Mesenchymal stem cell (in vitro differentiated cells and primary cell): Measurements from ENCODE around the gene ZNF658. TPM values are rescaled to one million over a fixed set of nuclear protein-coding genes. Genes with fewer than 3 reads are reported as not detected.
"Not testable (repeated sequence)": the region's sequence is repeated elsewhere in the genome, so short reads cannot be mapped to it uniquely, and the experiment has no call there.

Source experiments
- DNase-seq: peaks from one replicate; pipeline ENCODE4 v3.0.0-alpha.2; 2013
- H2AFZ ChIP-seq: one replicate; pipeline ENCODE4 v1.6.1; 2013; ENCODE audit warnings: low read depth, mild to moderate bottlenecking, control low read depth, inconsistent platforms, low read length, moderate library complexity
- H2AK5ac ChIP-seq: 2 replicates; pipeline ENCODE4 v1.6.1; 2013; ENCODE audit warnings: low read length, moderate library complexity, mild to moderate bottlenecking, inconsistent platforms; ENCODE audit not compliant: severe bottlenecking
- H2BK120ac ChIP-seq: one replicate; pipeline ENCODE4 v1.6.1; 2013; ENCODE audit warnings: low read depth, mild to moderate bottlenecking, inconsistent platforms, low read length, moderate library complexity
- H2BK12ac ChIP-seq, 2 experiments: one replicate each; pipeline ENCODE4 v1.6.1; 2013; ENCODE audit warnings: inconsistent platforms in 2 of 2, low read length in 2 of 2, mild to moderate bottlenecking in 2 of 2, moderate library complexity in 2 of 2, control low read depth in 1 of 2
- H2BK15ac ChIP-seq: one replicate; pipeline ENCODE4 v1.6.1; 2013; ENCODE audit warnings: mild to moderate bottlenecking, low read depth, inconsistent platforms; ENCODE audit not compliant: poor library complexity, severe bottlenecking
- H2BK5ac ChIP-seq: 2 replicates; pipeline ENCODE4 v1.6.1; 2013; ENCODE audit warnings: low read depth, mild to moderate bottlenecking, low read length, control low read depth, inconsistent platforms; ENCODE audit not compliant: poor library complexity, severe bottlenecking
- H3K14ac ChIP-seq, 2 experiments: one replicate each; pipeline ENCODE4 v1.6.1; 2013; ENCODE audit warnings: inconsistent platforms in 2 of 2, low read length in 2 of 2, control low read depth in 1 of 2, mild to moderate bottlenecking in 1 of 2, moderate library complexity in 1 of 2
- H3K18ac ChIP-seq, 2 experiments: one replicate each; pipeline ENCODE4 v1.6.1; 2013; ENCODE audit warnings: inconsistent platforms in 2 of 2, low read length in 2 of 2, control low read depth in 1 of 2, low read depth in 1 of 2, mild to moderate bottlenecking in 1 of 2
- H3K23ac ChIP-seq, 2 experiments: one replicate each; pipeline ENCODE4 v1.6.1; 2013; ENCODE audit warnings: inconsistent platforms in 2 of 2, low read length in 2 of 2, mild to moderate bottlenecking in 2 of 2, moderate library complexity in 2 of 2, control low read depth in 1 of 2
- H3K27ac ChIP-seq: 2 replicates; pipeline ENCODE4 v1.5.1; 2013; ENCODE audit warnings: mild to moderate bottlenecking, moderate library complexity, low read length, control low read depth, inconsistent platforms; ENCODE audit not compliant: poor library complexity, severe bottlenecking
- H3K27me3 ChIP-seq, 2 experiments: 2 replicates each; pipeline versions ENCODE4 v1.6.1 to v1.7.0; 2013; ENCODE audit warnings: low read length in 2 of 2, mild to moderate bottlenecking in 2 of 2, moderate library complexity in 2 of 2, control low read depth in 1 of 2, inconsistent platforms in 1 of 2; ENCODE audit not compliant: control insufficient read depth in 1 of 2, insufficient read depth in 1 of 2
- H3K36me3 ChIP-seq, 2 experiments: 2 replicates each; pipeline versions ENCODE4 v1.6.1 to v1.7.0; 2013; ENCODE audit warnings: low read length in 2 of 2, control low read depth in 1 of 2, inconsistent platforms in 1 of 2, low read depth in 1 of 2, mild to moderate bottlenecking in 1 of 2; ENCODE audit not compliant: insufficient read depth in 2 of 2, control insufficient read depth in 1 of 2
- H3K4ac ChIP-seq, 2 experiments: one replicate each; pipeline ENCODE4 v1.6.1; 2013; ENCODE audit warnings: inconsistent platforms in 2 of 2, low read length in 2 of 2, mild to moderate bottlenecking in 2 of 2, moderate library complexity in 2 of 2, control low read depth in 1 of 2, low read depth in 1 of 2
- H3K4me1 ChIP-seq: 2 replicates; pipeline ENCODE4 v1.6.1; 2013; ENCODE audit warnings: low read depth, low read length, control low read depth; ENCODE audit not compliant: control insufficient read depth, insufficient read depth
- H3K4me2 ChIP-seq: 2 replicates; pipeline ENCODE4 v1.6.1; 2013; ENCODE audit warnings: low read length, mild to moderate bottlenecking, inconsistent platforms; ENCODE audit not compliant: poor library complexity, severe bottlenecking
- H3K4me3 ChIP-seq, 2 experiments: 2 replicates each; pipeline versions ENCODE4 v1.5.1 to v1.7.0; 2013; ENCODE audit warnings: low read length in 2 of 2, mild to moderate bottlenecking in 2 of 2, control low read depth in 1 of 2, low read depth in 1 of 2; ENCODE audit not compliant: insufficient read depth in 1 of 2
- H3K79me1 ChIP-seq: replicated peaks from 2 replicates; pipeline ENCODE4 v1.6.1; 2013; ENCODE audit warnings: mild to moderate bottlenecking, control low read depth, low read length, inconsistent platforms; ENCODE audit not compliant: poor library complexity, severe bottlenecking
- H3K9ac ChIP-seq: 2 replicates; pipeline ENCODE4 v1.7.0; 2013; ENCODE audit warnings: mild to moderate bottlenecking, low read length, moderate library complexity
- H3K9me3 ChIP-seq: 2 replicates; pipeline ENCODE4 v1.7.0; 2013; ENCODE audit warnings: mild to moderate bottlenecking, low read length; ENCODE audit not compliant: control insufficient read depth
- H4K8ac ChIP-seq: one replicate; pipeline ENCODE4 v1.6.1; 2013; ENCODE audit warnings: inconsistent platforms, mild to moderate bottlenecking, low read length, moderate library complexity
- H4K91ac ChIP-seq: one replicate; pipeline ENCODE4 v1.6.1; 2013; ENCODE audit warnings: mild to moderate bottlenecking, low read length, inconsistent platforms
- WGBS: methylation state at CpG from one replicate; pipeline ENCODE4 v1.1.7; 2013; ENCODE audit warnings: mixed read lengths; 5-methylcytosine and 5-hydroxymethylcytosine counted together
- polyA plus RNA-seq, 2 experiments: library from polyadenylated mRNA; stranded (reverse); fragments of 200-250 nt; gene quantifications; one replicate each; pipeline ENCODE4 v1.2.3, GENCODE V29; 2013

The ZNF658 gene
- 2.0 TPM for polyA plus RNA-seq (2013, experiment 1 of 2)
- polyA plus RNA-seq (2013, experiment 2 of 2) = 2.3 TPM

- 29% methylated on average over 17 of the region's 46 CpGs for WGBS
- H4K8ac ChIP-seq, H3K9me3 ChIP-seq, H3K18ac ChIP-seq, H2BK15ac ChIP-seq, H2AFZ ChIP-seq, H2BK120ac ChIP-seq, H3K4me1 ChIP-seq, H4K91ac ChIP-seq, H3K23ac ChIP-seq, H3K14ac ChIP-seq, H3K27me3 ChIP-seq, H3K79me1 ChIP-seq, H3K4ac ChIP-seq, H3K27ac ChIP-seq, H2BK5ac ChIP-seq, H2BK12ac ChIP-seq, H2AK5ac ChIP-seq, H3K36me3 ChIP-seq: not testable (repeated sequence)
- DNase-seq = peak; percentile 88
- peak within 1 kb of the TSS; percentile 80 for H3K9ac ChIP-seq
- peak within 1 kb of the TSS; percentile 57 to 79 for H3K4me3 ChIP-seq
- H3K4me2 ChIP-seq = peak within 1 kb of the TSS; percentile 56
Measured at GRCh38 chr9:66900490-66901131, at the start of gene ZNF658. Gene ZNF658 (plus strand): TSS chr9:66900725. CDS start chr9:66903562, 2,837 bp downstream.

- H3K4me2 ChIP-seq, H3K9me3 ChIP-seq, H2BK15ac ChIP-seq, H2BK120ac ChIP-seq, H2AK5ac ChIP-seq, H3K27ac ChIP-seq, H4K91ac ChIP-seq, H2BK5ac ChIP-seq, H3K23ac ChIP-seq, H3K18ac ChIP-seq, H2BK12ac ChIP-seq, H4K8ac ChIP-seq, H3K9ac ChIP-seq, H3K4ac ChIP-seq, H3K4me3 ChIP-seq, H3K4me1 ChIP-seq, H3K27me3 ChIP-seq, H2AFZ ChIP-seq, H3K14ac ChIP-seq, H3K36me3 ChIP-seq, H3K79me1 ChIP-seq, DNase-seq: not testable (repeated sequence)
- WGBS = no CpG with 5 or more reads among the region's 4 CpGs
Measured at GRCh38 chr9:66861732-66862131, 38.8 kb upstream of the ZNF658 start.

GRCh38 chr9:66868660-66869059, 31.9 kb upstream of the ZNF658 start:
- not testable (repeated sequence) for H4K91ac ChIP-seq, H3K9me3 ChIP-seq, H3K9ac ChIP-seq, H3K14ac ChIP-seq, H3K4me3 ChIP-seq, H2BK120ac ChIP-seq, H4K8ac ChIP-seq, H3K4ac ChIP-seq, H3K4me1 ChIP-seq, H2BK12ac ChIP-seq, H3K36me3 ChIP-seq, H3K18ac ChIP-seq, DNase-seq, H3K79me1 ChIP-seq, H2BK15ac ChIP-seq, H3K27me3 ChIP-seq, H2BK5ac ChIP-seq, H2AFZ ChIP-seq, H3K4me2 ChIP-seq, H3K23ac ChIP-seq, H3K27ac ChIP-seq, H2AK5ac ChIP-seq
- WGBS = no CpG with 5 or more reads among the region's 3 CpGs

GRCh38 chr9:66880605-66881004, 19.9 kb upstream of the ZNF658 start:
- not testable (repeated sequence) for H3K9ac ChIP-seq, H3K4ac ChIP-seq, H2AFZ ChIP-seq, H3K79me1 ChIP-seq, H4K8ac ChIP-seq, H2BK15ac ChIP-seq, H2AK5ac ChIP-seq, H3K27ac ChIP-seq, H3K14ac ChIP-seq, DNase-seq, H3K4me1 ChIP-seq, H3K23ac ChIP-seq, H3K4me3 ChIP-seq, H2BK12ac ChIP-seq, H4K91ac ChIP-seq, H3K4me2 ChIP-seq, H3K27me3 ChIP-seq, H3K18ac ChIP-seq, H3K9me3 ChIP-seq, H2BK5ac ChIP-seq, H2BK120ac ChIP-seq, H3K36me3 ChIP-seq
- no CpG with 5 or more reads among the region's 3 CpGs for WGBS
